OCI-LY1 (cell line): ENCODE measurements around the gene PSMA5.

Experiments used
- EZH2 ChIP-seq: fragments of 200-600 bp; sonication (generic), shearing (Covaris generic); IDR thresholded peaks from 2 replicates; pipeline ENCODE4 v1.8.0; 2017; ENCODE audit warnings: borderline replicate concordance, mixed run types, mild to moderate bottlenecking, antibody characterized with exemption, low read length, moderate library complexity, mixed read lengths
- TF ChIP-seq, protein P1 (sequence below): fragments of 200-600 bp; sonication (generic), shearing (Covaris generic); IDR thresholded peaks from 2 replicates; pipeline ENCODE4 v1.5.1; 2017; ENCODE audit warnings: mild to moderate bottlenecking, antibody characterized with exemption, low read length, moderate library complexity, mixed read lengths

DNA sequence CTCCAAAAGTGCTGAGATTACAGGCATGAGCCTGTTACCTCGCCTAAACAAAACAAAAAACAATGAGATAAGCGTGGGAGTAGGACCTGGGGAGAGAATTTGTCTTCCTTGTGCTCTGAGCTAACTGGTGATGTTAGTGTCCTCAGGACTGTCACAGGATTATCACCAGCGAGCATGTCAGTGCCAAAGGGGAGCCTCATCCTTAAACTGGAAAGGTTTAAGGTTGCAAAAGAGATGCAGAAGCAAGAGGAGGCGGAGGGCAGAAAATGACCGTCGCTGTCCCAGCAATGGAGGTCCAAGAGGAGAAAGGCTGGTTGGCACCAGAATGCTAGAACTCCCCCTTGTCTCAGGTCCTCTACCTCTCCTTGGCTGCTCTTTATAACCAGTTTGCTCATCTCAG is 44.0 kb upstream of the PSMA5 start:
- TF ChIP-seq, protein P1, sequence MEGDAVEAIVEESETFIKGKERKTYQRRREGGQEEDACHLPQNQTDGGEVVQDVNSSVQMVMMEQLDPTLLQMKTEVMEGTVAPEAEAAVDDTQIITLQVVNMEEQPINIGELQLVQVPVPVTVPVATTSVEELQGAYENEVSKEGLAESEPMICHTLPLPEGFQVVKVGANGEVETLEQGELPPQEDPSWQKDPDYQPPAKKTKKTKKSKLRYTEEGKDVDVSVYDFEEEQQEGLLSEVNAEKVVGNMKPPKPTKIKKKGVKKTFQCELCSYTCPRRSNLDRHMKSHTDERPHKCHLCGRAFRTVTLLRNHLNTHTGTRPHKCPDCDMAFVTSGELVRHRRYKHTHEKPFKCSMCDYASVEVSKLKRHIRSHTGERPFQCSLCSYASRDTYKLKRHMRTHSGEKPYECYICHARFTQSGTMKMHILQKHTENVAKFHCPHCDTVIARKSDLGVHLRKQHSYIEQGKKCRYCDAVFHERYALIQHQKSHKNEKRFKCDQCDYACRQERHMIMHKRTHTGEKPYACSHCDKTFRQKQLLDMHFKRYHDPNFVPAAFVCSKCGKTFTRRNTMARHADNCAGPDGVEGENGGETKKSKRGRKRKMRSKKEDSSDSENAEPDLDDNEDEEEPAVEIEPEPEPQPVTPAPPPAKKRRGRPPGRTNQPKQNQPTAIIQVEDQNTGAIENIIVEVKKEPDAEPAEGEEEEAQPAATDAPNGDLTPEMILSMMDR = no peak
- TF ChIP-seq EZH2 = no peak
